ENCODE results near the gene VN1R2.

DNA sequence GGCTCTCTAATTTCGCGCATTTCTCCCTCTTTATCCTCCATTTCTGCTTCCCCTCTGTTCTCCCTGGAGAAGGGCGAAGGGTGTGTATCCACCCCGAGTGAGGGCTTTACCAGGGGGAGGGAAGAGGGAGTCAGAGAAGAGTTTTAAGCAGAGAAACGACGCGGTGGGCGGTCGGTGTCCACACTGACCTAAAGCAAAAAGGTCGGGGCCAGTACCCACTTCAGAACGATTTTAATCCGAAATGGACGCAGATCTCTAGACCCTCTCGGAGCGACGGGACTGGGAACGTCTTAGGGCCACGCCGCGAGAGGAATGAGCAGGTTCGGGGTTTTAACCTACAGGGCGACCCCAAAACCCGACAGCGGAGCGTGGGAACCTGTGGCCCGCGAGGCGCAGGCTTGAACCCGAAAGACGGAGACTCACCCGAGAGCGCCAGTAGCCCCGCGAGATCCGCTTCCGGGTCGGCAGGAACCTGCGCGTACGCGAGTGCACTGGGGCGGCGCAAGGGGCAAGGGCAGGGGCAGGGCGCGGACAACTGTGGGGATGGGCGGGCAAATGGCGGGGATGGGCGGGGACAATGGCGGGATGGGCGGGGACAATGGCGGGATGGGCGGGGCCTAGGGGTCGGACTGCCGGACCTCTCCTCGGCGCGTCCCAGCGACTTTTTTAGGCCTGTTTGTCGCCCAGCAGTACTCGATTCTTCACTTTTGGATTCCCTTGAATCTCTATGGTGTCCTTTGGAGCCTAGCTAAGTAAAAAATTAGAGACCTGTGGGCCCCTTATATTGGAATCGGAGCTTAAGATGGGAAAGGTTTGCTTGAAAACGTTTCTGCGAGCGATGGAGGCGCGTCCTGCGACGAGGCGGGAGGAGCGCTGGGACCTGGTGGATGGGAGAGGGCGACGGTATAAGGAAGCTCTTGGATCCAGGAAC, 3.4 kb upstream of the VN1R2 start, which contains the start of gene ZNF677:
- TF ChIP-seq, protein P1, sequence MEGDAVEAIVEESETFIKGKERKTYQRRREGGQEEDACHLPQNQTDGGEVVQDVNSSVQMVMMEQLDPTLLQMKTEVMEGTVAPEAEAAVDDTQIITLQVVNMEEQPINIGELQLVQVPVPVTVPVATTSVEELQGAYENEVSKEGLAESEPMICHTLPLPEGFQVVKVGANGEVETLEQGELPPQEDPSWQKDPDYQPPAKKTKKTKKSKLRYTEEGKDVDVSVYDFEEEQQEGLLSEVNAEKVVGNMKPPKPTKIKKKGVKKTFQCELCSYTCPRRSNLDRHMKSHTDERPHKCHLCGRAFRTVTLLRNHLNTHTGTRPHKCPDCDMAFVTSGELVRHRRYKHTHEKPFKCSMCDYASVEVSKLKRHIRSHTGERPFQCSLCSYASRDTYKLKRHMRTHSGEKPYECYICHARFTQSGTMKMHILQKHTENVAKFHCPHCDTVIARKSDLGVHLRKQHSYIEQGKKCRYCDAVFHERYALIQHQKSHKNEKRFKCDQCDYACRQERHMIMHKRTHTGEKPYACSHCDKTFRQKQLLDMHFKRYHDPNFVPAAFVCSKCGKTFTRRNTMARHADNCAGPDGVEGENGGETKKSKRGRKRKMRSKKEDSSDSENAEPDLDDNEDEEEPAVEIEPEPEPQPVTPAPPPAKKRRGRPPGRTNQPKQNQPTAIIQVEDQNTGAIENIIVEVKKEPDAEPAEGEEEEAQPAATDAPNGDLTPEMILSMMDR (IDR thresholded peaks at IDR 0.05): no peak
- TF ChIP-seq POLR2A (IDR thresholded peaks at IDR 0.05): peak in 1 of 2 donors; percentile 65

All from adrenal gland (tissue), 5 donors.